HL-60 (cell line): ENCODE measurements around the gene CANX.

ENCODE experiments used
- POLR2AphosphoS5 ChIP-seq: IDR thresholded peaks from 2 replicates; pipeline ENCODE4 v1.6.1; 2012; ENCODE audit warnings: low read depth
- TF ChIP-seq, protein P1 (sequence below): IDR thresholded peaks from one replicate; pipeline ENCODE4 v1.5.1; 2011; ENCODE audit warnings: low read length, control low read depth, inconsistent platforms; ENCODE audit not compliant: insufficient read depth

DNA sequence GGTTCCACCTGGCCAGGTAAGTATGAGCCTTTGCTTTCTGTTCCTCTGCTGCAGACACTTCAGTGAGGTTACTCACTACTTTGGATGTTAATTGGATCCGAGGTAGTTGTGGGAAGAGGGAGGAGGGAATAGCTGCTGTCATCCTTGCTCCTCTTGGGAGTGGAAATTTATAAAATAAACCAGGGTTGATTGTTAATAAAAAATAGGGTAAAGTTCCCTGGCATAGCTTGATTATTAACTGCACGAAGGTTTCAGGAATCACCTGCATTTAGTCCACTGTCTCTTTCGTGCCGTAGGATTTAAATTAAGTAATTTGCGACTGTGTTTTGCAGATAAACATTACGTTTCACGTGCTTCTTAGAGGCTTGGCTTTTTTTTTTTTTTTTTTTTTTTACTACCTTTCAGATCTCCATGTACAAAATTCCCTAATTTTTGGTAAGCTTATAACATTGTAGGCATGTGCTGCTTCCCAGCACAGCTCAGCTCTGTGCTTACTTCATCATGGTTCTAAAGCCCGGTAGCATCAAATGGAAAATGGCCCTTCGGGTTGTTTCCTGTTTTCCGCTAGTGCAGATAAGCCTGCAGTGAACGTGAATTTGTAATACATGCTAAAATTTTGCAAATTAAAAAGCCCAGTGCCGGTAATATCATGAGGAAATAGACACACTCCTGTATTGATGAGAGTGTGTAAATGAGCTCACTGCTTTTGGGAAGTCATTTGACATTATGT, 68.1 kb downstream of the CANX start:
- TF ChIP-seq, protein P1, sequence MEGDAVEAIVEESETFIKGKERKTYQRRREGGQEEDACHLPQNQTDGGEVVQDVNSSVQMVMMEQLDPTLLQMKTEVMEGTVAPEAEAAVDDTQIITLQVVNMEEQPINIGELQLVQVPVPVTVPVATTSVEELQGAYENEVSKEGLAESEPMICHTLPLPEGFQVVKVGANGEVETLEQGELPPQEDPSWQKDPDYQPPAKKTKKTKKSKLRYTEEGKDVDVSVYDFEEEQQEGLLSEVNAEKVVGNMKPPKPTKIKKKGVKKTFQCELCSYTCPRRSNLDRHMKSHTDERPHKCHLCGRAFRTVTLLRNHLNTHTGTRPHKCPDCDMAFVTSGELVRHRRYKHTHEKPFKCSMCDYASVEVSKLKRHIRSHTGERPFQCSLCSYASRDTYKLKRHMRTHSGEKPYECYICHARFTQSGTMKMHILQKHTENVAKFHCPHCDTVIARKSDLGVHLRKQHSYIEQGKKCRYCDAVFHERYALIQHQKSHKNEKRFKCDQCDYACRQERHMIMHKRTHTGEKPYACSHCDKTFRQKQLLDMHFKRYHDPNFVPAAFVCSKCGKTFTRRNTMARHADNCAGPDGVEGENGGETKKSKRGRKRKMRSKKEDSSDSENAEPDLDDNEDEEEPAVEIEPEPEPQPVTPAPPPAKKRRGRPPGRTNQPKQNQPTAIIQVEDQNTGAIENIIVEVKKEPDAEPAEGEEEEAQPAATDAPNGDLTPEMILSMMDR, result no peak
- no peak for TF ChIP-seq POLR2AphosphoS5
